Thoracic aorta (tissue), 2 donors: ENCODE data around the gene SLC15A3. TPM values are rescaled to one million over a fixed set of nuclear protein-coding genes. Genes with fewer than 3 reads are reported as not detected.

Experiments
- ATAC-seq: fragments of 150-250 bp; one replicate; pipeline ENCODE4 v1.8.0; 2017; ENCODE audit warnings: low read depth; ENCODE audit not compliant: insufficient number of reproducible peaks, low FRiP score
- DNase-seq: peaks from one replicate; pipeline ENCODE4 v3.0.0-alpha.2; 2020; ENCODE audit warnings: low spot score
- H3K27ac ChIP-seq, 2 donors: fragments of 200-600 bp; sonication (generic); 1 replicate in 1 of 2; 2 replicates in 1 of 2; pipeline ENCODE4 v1.5.1; 2016; ENCODE audit warnings: mild to moderate bottlenecking in 2 of 2, moderate library complexity in 2 of 2
- H3K27me3 ChIP-seq: fragments of 200-600 bp; sonication (generic); replicated peaks from 2 replicates; pipeline ENCODE4 v1.6.0; 2016; ENCODE audit warnings: mild to moderate bottlenecking; ENCODE audit not compliant: insufficient read depth
- H3K36me3 ChIP-seq: fragments of 200-600 bp; sonication (generic); one replicate; pipeline ENCODE4 v1.5.1; 2016
- H3K4me1 ChIP-seq, 2 donors: fragments of 200-600 bp; sonication (generic); 1 replicate in 1 of 2; 2 replicates in 1 of 2; pipeline versions ENCODE4 v1.5.1 to v1.6.0; 2016; ENCODE audit warnings: low read depth in 2 of 2, mild to moderate bottlenecking in 1 of 2; ENCODE audit not compliant: control insufficient read depth in 1 of 2
- H3K4me3 ChIP-seq: fragments of 200-600 bp; sonication (generic); 2 replicates; pipeline ENCODE4 v1.5.1; 2016; ENCODE audit warnings: mild to moderate bottlenecking
- H3K9me3 ChIP-seq: fragments of 200-600 bp; sonication (generic); 2 replicates; pipeline ENCODE4 v1.5.1; 2016
- CTCF ChIP-seq: fragments of 200-600 bp; sonication (generic); IDR thresholded peaks from one replicate; pipeline ENCODE4 v1.5.1; 2019; ENCODE audit warnings: antibody characterized with exemption
- total RNA-seq, 2 donors: library from RNA; depleted of rRNA; stranded (reverse); fragments of >200 nt; gene quantifications; one replicate each; pipeline versions ENCODE4 v1.1.0 to v1.2.3, GENCODE V29; 2016

SLC15A3 gene
- total RNA-seq, 2 donors from 2014 or later: 27.7 to 29.5 TPM

- DNase-seq (no peak), ATAC-seq (no peak)
- no peak overlapping the region for H3K4me3 ChIP-seq
- H3K27ac ChIP-seq: no peak overlapping the region
- H3K4me1 ChIP-seq: no peaks in the 10 kb centered on the region
- TF ChIP-seq CTCF: no peak
- no peaks in the 10 kb centered on the region for H3K27me3 ChIP-seq
- no peaks in the 10 kb centered on the region for H3K9me3 ChIP-seq
- no peaks in the 10 kb centered on the region for H3K36me3 ChIP-seq
Measured at GRCh38 chr11:60987577-60988277, 35.8 kb upstream of the SLC15A3 start.

GRCh38 chr11:60985991-60986915, 34.3 kb upstream of the SLC15A3 start:
- H3K27ac ChIP-seq: no peak overlapping the region
- TF ChIP-seq CTCF: no peak

GRCh38 chr11:60985501-60985900, 33.5 kb upstream of the SLC15A3 start:
- no peaks in the 10 kb centered on the region for H3K36me3 ChIP-seq
- no peaks in the 10 kb centered on the region for H3K4me1 ChIP-seq
- no peaks in the 10 kb centered on the region for H3K9me3 ChIP-seq
- no peak overlapping the region for H3K27ac ChIP-seq
- no peak for TF ChIP-seq CTCF
- no peak overlapping the region for H3K4me3 ChIP-seq
- H3K27me3 ChIP-seq: no peaks in the 10 kb centered on the region
- DNase-seq (no peak), ATAC-seq (no peak)

More at GRCh38 chr11:60985991-60986915, 34.3 kb upstream of the SLC15A3 start:
- Histone ChIP-seq H3K27me3 (no peaks in the 10 kb centered on the region), H3K9me3 (no peaks in the 10 kb centered on the region), H3K36me3 (no peaks in the 10 kb centered on the region), H3K4me1 (no peaks in the 10 kb centered on the region), H3K4me3 (no peak overlapping the region)
- DNase-seq (no peak), ATAC-seq (no peak)

GRCh38 chr11:60984636-60985035, 32.7 kb upstream of the SLC15A3 start:
- Histone ChIP-seq H3K4me3 (no peak overlapping the region), H3K27ac (no peak overlapping the region), H3K9me3 (no peaks in the 10 kb centered on the region), H3K27me3 (no peaks in the 10 kb centered on the region), H3K36me3 (no peaks in the 10 kb centered on the region), H3K4me1 (no peaks in the 10 kb centered on the region)
- no peak for DNase-seq
- no peak for TF ChIP-seq CTCF
- ATAC-seq: no peak

GRCh38 chr11:60984149-60984548, 32.2 kb upstream of the SLC15A3 start:
- Histone ChIP-seq H3K27me3 (no peaks in the 10 kb centered on the region), H3K36me3 (no peaks in the 10 kb centered on the region), H3K4me1 (no peaks in the 10 kb centered on the region), H3K27ac (no peak overlapping the region), H3K9me3 (no peaks in the 10 kb centered on the region), H3K4me3 (no peak overlapping the region)
- ATAC-seq: no peak
- no peak for TF ChIP-seq CTCF
- no peak for DNase-seq
